SH-SY5Y (cell line): ENCODE data around the gene SDK1.

Experiments used
- GATA2 ChIP-seq: IDR thresholded peaks from 2 replicates; pipeline ENCODE4 v1.6.1; 2011; ENCODE audit warnings: mild to moderate bottlenecking, low read depth, low read length
- GATA3 ChIP-seq: IDR thresholded peaks from 2 replicates; pipeline ENCODE4 v1.6.1; 2011; ENCODE audit warnings: low read depth, mild to moderate bottlenecking, low read length, moderate library complexity

GRCh38 chr7:4245866-4246470 lies 944.9 kb downstream of the SDK1 start:
- TF ChIP-seq GATA3 = no peak
- TF ChIP-seq GATA2 = no peak
